OCI-M2 (cell line): ENCODE data around the gene MRPS18A.

Source experiments
- DNase-seq: peaks from one replicate; lab custom pipeline; 2025; ENCODE audit not compliant: unreplicated experiment; lab: John Stamatoyannopoulos, UW

Gene MRPS18A

GRCh38 chr6:43699564-43700186 lies 12.1 kb upstream of the MRPS18A start:
- DNase-seq = no peak

GRCh38 chr6:43698584-43699349 lies 11.2 kb upstream of the MRPS18A start:
- no peak for DNase-seq

GRCh38 chr6:43697421-43697820 lies 9.8 kb upstream of the MRPS18A start:
- DNase-seq = no peak

DNA sequence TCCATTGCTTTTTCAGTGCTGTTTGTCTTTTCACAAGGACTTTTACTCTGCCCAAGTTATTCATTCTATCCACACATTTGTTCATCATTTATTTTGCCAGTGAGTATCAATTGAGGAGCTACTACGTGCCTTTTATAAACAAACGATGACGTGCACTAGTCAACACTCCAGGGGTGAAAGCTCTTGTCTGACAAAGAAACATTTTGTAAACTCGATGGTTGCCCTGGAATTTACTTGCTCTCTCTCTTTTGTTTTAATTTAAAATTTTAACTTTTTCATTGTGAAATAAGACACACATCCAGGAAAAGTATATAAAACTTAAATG lies 8.3 kb upstream of the MRPS18A start:
- DNase-seq = no peak

- no peak for DNase-seq
Measured at GRCh38 chr6:43695215-43695966, 7.8 kb upstream of the MRPS18A start.

DNA sequence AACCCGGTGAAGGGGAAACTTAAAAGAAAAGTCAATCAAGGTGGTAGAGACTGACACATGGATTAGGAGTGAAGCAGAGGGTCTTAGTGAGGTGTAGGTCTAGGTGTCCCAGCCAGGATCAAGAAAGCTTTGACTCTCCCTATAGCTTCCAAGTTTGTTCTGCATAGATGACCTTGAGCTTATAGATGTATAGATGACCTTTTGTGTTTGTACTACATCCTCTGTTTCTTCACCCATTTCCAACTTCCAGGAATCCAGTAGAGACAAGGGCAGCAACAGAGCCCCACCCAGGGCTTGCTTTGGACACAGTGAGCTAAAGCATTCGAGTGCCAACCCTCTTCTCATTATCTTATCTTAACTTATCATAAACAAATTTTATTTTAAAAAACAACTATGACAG lies 1.8 kb upstream of the MRPS18A start:
- no peak for DNase-seq

GRCh38 chr6:43687079-43687436 lies 533 bp downstream of the MRPS18A start:
- no peak for DNase-seq

DNA sequence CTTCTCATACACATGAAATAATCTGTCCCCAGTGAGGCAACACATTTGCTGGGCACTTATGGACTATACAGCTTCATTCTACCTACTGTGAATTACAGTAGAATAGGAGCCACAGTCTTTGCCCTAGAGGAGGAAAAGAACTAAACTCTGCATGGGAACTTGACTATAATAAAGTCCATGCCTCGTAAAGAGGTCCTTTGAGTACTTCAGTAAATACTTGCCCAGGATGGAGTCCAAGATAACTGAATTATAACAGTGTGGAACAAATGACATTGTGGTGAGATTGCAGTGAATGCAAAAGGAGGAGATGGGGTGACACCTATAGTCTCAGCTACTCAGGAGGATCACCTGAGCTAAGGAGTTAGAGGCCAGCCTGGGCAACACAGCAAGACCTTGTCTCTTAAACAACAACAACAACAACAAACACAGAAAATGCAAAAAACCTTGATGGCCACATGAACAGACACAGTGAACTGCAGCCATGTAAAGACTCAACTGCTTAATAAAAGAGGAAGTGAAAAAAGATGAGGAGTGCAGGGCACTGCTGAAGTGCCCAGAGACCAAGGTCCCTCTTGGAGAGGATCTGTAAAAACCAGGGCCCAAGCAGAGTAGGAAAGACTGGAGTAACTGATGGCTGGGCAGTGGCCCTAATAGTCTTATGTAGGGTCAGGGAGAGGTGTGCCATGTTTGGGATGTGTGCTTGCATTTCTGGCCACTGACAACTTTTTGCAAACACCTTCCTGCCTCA lies 3.7 kb downstream of the MRPS18A start:
- no peak for DNase-seq

- no peak for DNase-seq
Measured at GRCh38 chr6:43682724-43683429, 4.7 kb downstream of the MRPS18A start.

DNA sequence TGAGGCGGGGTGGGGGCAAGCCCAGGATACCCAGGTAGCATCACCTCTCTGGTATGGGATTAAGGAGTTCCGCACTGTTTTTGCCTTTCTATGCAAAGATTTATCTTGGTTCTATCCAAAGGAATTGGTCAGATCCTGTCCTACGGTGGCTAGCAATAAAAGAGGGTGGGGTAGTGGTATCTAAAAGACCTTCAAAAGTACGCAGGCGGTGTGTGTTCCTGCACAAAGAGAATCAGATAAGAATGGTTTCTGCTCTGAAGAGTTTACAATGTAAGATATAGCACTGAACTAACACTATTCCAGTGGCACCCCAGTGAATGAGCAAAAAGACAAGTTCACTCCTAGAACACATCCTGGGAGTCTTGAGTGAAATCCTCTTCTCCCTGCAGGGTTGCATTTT lies 6.3 kb downstream of the MRPS18A start:
- DNase-seq = no peak

DNA sequence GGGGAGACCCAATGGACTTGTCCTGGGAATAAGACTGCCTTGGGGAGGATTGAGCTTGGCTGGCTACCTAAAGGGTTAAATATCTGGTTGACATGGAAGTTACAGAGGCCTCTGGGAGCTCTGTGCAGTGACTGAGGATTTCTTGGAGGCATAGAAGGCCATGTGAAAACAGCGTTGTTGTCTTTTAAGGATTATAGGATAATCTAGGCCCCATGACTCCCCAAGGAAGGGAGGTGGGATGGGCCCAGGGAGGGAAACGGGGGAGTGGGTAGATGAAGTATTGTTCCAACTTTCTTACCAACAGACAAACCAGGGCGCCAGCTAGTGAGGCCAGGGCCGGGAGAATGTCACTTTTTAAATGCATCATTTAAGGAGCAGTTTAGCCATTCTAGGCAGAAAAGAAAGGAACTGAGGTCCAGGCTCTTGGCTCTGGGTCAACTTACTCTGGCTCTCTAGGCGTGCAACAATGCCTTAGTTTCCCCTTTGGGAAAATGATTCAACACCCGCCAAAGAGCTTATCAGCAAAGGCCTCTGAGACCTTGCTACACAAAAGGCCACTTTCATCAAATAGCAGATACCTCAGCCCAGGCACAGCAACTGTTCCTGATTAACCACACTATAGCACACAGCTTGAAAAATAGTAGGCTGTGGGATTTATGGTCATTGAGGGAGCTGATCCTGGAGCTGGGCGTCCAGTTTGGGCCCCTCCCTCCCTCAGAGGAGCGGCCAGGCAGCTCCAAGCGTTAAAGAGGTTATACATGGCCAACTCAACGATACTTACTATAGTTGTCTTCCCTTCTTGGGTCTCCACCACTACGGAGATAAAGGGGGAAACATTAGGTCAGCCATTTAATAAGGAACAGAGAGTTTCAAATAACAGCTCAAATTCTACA lies 7.0 kb downstream of the MRPS18A start:
- no peak for DNase-seq

DNA sequence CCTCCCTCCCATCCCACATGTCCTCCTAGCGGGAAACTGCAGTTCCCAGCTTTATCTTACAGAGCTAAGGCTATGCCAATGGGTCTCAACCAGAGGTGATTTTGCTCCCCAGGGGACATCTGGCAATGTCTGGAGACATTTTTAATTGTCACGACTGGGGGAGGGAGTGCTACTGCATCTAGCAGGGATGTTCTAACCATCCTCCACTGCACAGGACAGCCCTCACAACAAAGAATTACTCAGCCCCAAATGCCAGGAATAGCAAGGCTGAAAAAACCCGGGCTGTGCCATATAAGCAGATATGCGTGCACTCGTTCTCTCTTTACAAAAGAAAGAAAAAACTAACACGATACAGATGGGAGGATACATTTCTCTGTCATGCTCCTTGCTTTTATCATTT lies 8.5 kb downstream of the MRPS18A start:
- DNase-seq = no peak

DNA sequence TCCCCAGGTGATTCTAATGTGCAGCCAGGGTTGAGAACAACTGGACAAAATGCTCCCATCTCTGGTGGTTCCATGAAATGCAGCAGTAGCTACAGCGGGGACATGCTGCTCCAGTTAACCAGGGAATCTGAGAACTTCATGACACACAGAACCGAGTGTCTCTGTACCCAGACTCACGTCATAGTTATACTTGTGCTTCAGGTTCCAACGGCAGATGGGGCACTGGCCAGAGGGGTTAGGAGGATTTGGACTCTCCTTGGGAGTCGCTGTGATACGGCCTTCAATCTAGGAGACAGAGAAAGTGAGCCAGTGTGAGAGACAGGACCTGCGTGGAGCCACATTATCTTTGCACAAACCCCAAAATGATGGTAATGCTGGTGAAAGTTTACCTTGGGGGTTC lies 9.2 kb downstream of the MRPS18A start:
- DNase-seq = no peak

DNA sequence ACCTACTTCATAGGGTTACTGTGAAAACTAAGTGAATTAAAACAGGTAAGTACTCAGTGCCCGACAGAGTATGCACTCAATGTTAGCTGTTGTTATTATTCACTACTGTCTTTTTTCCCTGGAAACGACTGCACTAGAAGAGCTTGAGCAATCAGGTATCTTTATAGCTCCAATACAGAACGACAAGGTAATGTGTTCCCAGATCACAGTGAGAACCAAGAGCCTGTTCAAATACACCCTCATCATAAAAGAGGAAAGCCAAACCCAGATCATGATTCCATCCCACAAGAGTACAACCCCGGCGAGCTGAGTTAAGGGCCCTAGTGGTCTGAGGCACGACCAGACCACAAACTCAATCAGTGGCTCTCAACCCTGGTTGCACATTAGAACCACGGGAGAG lies 9.8 kb downstream of the MRPS18A start:
- no peak for DNase-seq

DNA sequence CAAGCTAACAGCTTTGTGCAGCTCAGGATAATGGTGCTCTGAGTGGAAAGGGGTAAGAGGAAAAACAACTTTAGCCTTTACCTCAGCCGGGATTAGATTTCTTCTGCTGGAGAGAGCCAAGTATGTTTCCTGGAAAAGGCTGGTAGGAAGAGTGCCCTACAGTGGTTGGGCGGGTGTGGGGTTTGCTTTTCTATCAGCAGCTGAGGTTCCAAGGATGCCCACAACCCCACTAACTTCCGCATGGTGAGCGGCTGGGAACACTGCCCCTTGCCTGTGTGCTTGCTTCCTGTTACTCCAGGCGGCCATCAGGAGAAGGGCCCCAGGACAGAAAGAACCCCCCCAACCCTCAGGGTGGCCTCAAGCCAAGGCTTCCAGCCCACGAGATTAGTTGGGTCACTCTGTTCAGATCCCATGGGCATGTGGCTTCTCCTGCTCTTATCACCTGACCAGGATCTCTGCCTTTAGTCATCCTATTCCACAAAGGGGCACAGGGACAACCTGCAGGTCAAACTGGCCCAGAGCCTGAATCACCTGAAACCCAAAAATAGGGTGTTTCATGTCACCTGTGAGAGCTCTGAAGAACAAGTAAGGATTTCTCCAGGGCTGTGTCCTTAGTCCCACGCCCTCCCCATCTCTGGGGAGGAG lies 10.5 kb downstream of the MRPS18A start:
- no peak for DNase-seq

DNA sequence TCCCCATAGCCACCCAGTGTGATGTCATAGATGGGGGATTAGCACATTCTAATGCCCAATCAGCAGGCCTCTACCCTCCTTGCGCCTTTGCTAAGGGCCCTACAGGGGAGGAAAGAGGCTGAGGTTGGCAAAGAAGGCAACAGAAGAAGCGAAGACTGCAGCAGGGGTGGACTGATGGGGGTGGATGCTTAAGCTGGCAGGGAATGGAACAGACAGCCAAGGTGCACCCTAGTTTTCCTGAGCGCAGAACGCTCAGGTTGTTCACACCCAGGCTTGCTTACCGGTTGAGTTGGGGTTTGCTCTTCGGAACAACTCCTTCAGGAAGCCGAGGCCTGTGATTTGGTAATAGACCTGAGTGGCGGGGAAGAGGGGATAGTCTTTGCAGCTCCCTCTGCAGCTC lies 12.7 kb downstream of the MRPS18A start:
- DNase-seq = no peak

DNA sequence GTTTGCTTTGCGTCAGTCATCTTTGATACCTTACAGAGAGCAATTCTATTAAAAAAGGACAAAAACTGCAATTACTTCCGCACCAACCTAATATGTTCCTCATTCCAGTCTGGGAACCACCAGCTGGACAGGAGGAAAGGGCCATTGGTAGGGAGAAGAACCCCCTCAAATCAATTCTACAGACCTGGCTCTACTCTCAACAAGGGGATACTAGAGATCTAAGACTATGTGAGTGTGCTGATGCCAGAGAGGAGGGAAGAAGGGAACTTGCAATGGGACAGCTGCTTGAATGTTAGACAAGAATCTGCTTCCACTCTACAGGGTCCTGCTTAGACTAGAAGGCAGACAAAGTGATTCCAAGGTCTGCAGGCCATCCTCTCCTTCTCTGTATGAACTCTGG lies 13.3 kb downstream of the MRPS18A start:
- no peak for DNase-seq

DNA sequence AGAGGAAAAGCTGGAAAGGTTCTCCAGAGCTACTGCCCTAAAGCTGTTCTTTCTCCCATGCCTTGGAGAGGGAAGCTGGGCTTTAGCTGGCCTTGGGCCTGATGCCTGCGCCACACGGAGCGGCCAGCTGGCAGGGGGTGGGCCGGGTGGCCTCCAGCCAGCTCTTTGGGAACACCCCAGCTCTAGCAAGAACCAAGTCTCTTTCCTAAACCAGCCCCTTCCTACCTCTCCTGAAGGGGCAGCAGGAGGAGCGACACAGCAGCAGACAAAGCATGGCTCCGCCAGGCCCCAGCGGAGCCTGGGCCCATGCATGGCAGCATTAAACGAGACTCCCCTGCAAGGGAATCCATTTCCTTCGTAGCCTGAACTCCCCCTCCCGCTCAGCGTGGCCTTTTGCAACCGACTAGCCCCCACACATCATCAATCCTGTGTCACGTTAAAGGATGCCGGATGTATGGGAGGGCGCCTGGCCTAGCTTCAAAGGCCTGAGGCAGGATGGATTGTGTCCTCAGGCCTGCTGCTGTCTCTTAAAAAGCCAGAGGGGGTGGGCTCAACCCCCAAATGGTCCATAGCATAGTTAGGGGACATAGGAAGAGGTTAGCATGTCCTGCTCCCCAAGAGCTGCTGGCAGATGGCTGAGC lies 14.0 kb downstream of the MRPS18A start:
- no peak for DNase-seq
